IPS-11a (cell line): ENCODE measurements around the gene HPS4.
"Not testable (repeated sequence)": the region's sequence is repeated elsewhere in the genome, so short reads cannot be mapped to it uniquely, and the experiment has no call there.

Experiments
- H3K4me3 ChIP-seq: one replicate; pipeline ENCODE4 v1.5.1; 2013; ENCODE audit warnings: low read depth, low read length, control low read depth

The HPS4 gene

DNA sequence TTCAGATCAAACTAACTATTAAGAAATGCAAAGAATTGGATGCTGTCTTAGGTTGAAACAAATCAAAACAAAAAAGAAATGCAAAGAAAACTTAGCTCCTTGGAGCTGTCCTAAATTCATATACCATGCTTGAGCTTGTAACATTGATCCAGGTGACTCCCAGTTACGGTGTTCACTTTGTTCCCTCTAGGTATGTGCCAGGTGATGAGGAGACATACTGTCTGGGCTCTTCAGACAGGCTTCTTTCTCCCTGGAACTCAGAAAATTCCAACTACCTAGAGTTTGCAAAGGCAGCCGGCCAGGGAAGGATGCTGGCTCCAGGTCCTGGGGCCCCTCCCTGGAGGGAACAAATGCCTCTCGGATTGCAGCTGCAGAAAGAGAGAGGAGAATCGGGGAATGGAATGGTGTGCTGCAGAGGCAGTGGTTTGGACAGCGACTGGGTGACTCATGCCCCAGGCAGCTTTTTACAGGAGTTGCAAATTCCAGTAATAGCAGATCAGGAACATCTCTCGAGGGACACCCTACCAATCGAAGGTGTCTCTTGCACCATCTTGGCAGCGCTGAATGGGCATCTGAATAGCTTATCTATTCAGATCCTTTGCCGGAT, 66.8 kb downstream of the HPS4 start:
- H3K4me3 ChIP-seq, result no peak overlapping the region

DNA sequence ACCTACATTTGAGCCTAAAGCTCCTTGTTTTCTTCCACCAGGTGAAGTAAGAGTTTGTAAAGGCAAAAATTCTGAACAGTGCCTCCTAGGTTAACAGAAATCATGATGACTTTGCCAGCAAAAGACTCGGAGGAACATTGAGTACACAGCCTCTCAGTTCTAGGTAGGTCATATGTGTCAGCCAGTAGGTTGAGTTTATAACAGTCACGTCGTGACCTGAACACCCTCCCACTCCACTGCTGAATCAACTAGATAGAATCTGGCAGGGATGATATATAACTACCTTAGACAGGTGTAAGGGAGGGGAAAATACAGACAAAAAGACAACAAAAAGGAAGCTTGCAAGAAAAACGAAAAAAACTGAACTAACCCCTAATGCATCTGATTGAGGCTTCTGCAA, 67.3 kb downstream of the HPS4 start:
- H3K4me3 ChIP-seq, result no peak overlapping the region

- H3K4me3 ChIP-seq, result no peak overlapping the region
Observed at GRCh38 chr22:26414347-26414746, 69.2 kb downstream of the HPS4 start.

DNA sequence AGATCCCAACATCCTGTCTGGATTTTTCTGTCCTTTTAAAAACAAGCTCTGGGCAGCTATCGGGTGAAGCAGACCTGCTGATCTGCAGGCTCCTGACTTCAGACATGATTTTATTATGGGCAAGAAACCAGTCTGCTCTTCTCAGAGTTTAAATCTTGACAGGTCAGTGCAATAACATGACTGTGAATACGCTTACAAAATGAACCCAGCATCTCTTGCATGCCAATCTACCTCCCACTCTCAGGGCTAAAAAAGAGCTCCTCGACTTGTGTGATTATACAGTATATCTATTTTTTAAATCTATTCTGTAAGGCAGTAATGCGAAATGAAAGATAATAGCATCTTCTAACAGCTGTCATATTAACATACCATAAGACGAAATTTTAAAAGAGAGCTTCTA, 73.2 kb downstream of the HPS4 start:
- no peak overlapping the region for H3K4me3 ChIP-seq

DNA sequence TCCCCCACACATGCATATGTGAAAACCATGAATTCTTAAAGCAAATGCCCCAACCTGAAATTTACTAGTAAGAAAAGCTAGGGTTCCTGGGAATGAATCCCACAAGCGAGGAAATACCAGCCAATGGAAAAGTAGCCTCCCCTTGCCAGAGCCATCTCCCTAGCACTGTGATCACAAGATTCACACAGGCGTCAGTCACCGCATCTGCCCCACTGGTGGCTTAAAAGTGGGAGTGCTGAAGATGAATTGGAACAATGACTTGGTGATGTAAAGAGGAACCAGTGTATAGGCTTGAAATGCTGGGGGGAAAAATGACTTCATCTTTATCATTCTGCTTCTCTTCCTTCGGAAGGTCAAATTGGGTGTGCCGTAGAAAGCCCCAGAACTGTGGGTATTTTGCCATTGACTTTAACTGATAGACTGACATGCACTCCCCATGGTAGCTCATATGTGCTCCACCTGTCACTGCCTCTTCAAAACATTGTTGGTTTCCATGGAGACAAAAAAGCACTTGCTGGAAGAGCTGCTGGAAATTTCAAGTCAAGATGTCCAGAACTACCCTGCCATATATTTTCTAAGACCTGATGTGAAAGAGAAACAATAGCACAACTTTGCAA, 73.8 kb downstream of the HPS4 start:
- H3K4me3 ChIP-seq, result no peak overlapping the region

DNA sequence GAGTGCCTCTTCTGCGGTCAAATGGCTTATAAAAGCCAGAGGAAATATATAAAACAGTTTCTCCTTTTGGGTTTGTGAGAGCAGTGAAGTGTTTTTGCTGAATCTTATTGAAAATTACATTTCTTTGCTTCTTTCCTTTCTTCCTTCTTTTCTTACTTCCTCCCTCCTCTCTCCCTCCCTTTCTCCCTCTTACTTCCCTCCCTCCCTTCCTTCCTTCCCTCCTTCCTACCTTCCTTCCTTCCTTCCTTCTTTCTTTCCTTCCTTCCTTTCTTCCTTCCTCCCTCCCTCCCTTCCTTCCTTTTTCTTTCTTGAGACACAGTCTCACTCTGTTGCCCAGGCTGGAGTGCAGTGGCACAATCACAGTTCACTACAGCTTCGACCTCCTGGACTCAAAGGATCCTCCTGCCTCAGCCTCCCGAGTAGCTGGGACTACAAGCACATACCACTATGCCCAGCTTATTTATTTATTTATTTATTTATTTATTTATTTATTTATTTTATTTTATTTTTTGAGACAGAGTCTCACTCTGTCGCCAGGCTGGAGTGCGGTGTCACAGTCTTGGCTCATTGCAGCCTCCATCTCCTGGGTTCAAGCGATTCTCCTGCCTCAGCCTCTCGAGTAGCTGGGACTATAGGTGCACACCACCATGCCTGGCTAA, 74.9 kb downstream of the HPS4 start:
- H3K4me3 ChIP-seq, result not testable (repeated sequence)

DNA sequence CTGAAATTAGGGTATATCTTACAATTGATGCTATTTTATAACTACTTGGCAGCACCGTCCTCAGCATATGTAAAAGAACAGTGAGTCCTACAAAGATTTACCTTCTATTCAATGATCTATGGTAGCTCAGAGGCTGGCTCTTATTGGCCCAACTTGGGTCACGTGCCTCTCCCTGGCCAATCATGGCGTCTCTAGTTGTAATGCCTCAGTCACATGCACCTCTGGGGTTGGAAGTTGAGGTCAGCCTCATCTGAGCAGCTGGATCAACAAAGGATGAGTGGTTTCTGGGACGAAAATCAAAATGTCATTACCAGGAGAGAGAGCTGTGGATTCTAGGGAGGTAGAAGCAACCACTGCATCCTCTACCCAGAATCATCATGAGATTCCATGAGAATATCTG, 77.5 kb downstream of the HPS4 start:
- H3K4me3 ChIP-seq, result no peak overlapping the region

- H3K4me3 ChIP-seq, result no peak overlapping the region
Observed at GRCh38 chr22:26404851-26405421, 78.6 kb downstream of the HPS4 start.

DNA sequence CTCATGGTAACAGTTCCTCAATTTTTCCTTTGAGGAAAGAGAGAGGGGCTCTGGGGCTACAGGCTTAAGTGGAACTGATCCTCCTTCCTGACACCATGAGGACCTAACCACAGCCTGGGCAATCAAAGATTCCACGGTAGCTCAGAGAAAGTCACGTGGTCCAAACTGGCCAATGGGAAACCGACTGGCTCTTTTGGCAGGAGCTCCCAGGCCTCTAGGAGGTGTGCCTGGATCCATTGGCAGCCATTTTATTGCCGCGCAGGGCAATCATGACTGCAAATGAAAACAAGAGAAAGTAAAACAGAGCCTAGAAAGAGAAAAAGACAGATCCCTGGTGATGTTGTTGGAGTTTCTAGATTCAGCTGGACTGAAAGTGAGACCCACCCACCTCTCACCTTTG, 81.9 kb downstream of the HPS4 start:
- no peak overlapping the region for H3K4me3 ChIP-seq
